GM19395 (cell line): Measurements from ENCODE around the gene NAGLU.

Source experiments
- ATAC-seq: cut with Tn5 transposase; IDR thresholded peaks from one replicate; pipeline ENCODE4 v1.9.1; 2021; ENCODE audit warnings: mild to moderate bottlenecking, moderate library complexity; ENCODE audit not compliant: unreplicated experiment

Gene NAGLU

GRCh38 chr17:42536048-42536371 is at the start of gene NAGLU:
Gene NAGLU, plus strand, starts transcription at chr17:42536241. Its CDS starts 32 bp downstream, at chr17:42536273.
- ATAC-seq = peak; percentile 80

- no peak for ATAC-seq
Measured at GRCh38 chr17:42488032-42488431, 48.0 kb upstream of the NAGLU start.

- no peak for ATAC-seq
Measured at GRCh38 chr17:42493319-42493718, 42.7 kb upstream of the NAGLU start.

- ATAC-seq = no peak
Measured at GRCh38 chr17:42494673-42495072, 41.4 kb upstream of the NAGLU start.

- no peak for ATAC-seq
Measured at GRCh38 chr17:42498828-42499227, 37.2 kb upstream of the NAGLU start.

GRCh38 chr17:42502091-42502490 is 34.0 kb upstream of the NAGLU start:
- no peak for ATAC-seq

- no peak for ATAC-seq
Measured at GRCh38 chr17:42502926-42503325, 33.1 kb upstream of the NAGLU start.

- ATAC-seq = no peak
Measured at GRCh38 chr17:42507671-42508070, 28.4 kb upstream of the NAGLU start.

- no peak for ATAC-seq
Measured at GRCh38 chr17:42508426-42509165, 27.4 kb upstream of the NAGLU start.

GRCh38 chr17:42509409-42509808 is 26.6 kb upstream of the NAGLU start:
- ATAC-seq = no peak

GRCh38 chr17:42509841-42510240 is 26.2 kb upstream of the NAGLU start:
- no peak for ATAC-seq

- ATAC-seq = no peak
Measured at GRCh38 chr17:42512246-42512645, 23.8 kb upstream of the NAGLU start.

GRCh38 chr17:42512733-42513251 is 23.2 kb upstream of the NAGLU start:
- no peak for ATAC-seq

GRCh38 chr17:42513686-42514085 is 22.4 kb upstream of the NAGLU start:
- no peak for ATAC-seq

GRCh38 chr17:42514279-42514678 is 21.8 kb upstream of the NAGLU start:
- no peak for ATAC-seq

- ATAC-seq = no peak
Measured at GRCh38 chr17:42514867-42515266, 21.2 kb upstream of the NAGLU start.

- no peak for ATAC-seq
Measured at GRCh38 chr17:42517516-42517915, 18.5 kb upstream of the NAGLU start.

GRCh38 chr17:42518046-42518754 is 17.8 kb upstream of the NAGLU start:
- no peak for ATAC-seq

- no peak for ATAC-seq
Measured at GRCh38 chr17:42518755-42519545, 17.1 kb upstream of the NAGLU start.

- ATAC-seq = no peak
Measured at GRCh38 chr17:42519546-42520491, 16.2 kb upstream of the NAGLU start.
